HCT116 (cell line): ENCODE data around the gene DYNC2I2. TPM values are rescaled to one million over a fixed set of nuclear protein-coding genes. Genes with fewer than 3 reads are reported as not detected.

Experiments used
- ATAC-seq: fragments of 200-7000 bp; cut with Tn5 transposase; 2 replicates; pipeline ENCODE4 v1.9.1; 2020; ENCODE audit warnings: mild to moderate bottlenecking, moderate library complexity
- BruUV-seq: library from RNA; stranded (reverse); fragments of 400-500 nt; replicated peaks from 2 replicates; lab custom pipeline; 2021; lab: Mats Ljungman, UMichigan
- CTCF ChIA-PET: fragments of 300-600 bp; sonication (Branson Sonifier 250); formaldehyde crosslinking; loops from one replicate; lab custom pipeline; 2021; ENCODE audit warnings: antibody characterized with exemption; lab: Charles Lee
- POLR2A ChIA-PET: fragments of 300-600, 350-600 bp; sonication (Branson Sonifier 250); formaldehyde crosslinking; loops from one replicate; lab custom pipeline; 2021; ENCODE audit warnings: antibody characterized with exemption; lab: Charles Lee
- RAD21 ChIA-PET, 2 experiments: fragments of 300-600 bp; sonication (Branson Sonifier 250); formaldehyde crosslinking; loops; one replicate each; lab custom pipeline; 2023; ENCODE audit warnings: low total read pairs in 2 of 2; ENCODE audit not compliant: uncharacterized antibody in 2 of 2, unreplicated experiment in 2 of 2, low non-redundant PET in 1 of 2; lab: Charles Lee
- DNase-seq: peaks from one replicate; pipeline ENCODE4 v3.0.0-alpha.2; 2010; ENCODE audit warnings: low read depth, low spot score
- H2AFZ ChIP-seq: fragments of 200-600 bp; shearing (Covaris generic), sonication (generic); 2 replicates; pipeline ENCODE4 v1.6.1; 2017; ENCODE audit warnings: low read depth, mixed run types, mixed read lengths, antibody characterized with exemption, low read length; ENCODE audit not compliant: poor library complexity, severe bottlenecking
- H3K27ac ChIP-seq: 2 replicates; pipeline ENCODE4 v1.5.1; 2012; ENCODE audit warnings: low read depth, low read length
- H3K27me3 ChIP-seq: fragments of 200-600 bp; sonication (generic); 2 replicates; pipeline ENCODE4 v1.6.1; 2016; ENCODE audit warnings: mixed run types, low read length, mixed read lengths; ENCODE audit not compliant: insufficient read depth
- H3K36me3 ChIP-seq, 2 experiments: fragments of 200-500 bp in 1 of 2; fragments of 200-600 bp in 1 of 2; sonication (Bioruptor generic) in 1 of 2; sonication (generic) in 1 of 2; 2 replicates each; pipeline versions ENCODE4 v1.5.1 to v1.6.1; 2014 to 2016; ENCODE audit warnings: low read length in 2 of 2, inconsistent platforms in 1 of 2, mixed read lengths in 1 of 2, mixed run types in 1 of 2; ENCODE audit not compliant: insufficient read depth in 2 of 2, control insufficient read depth in 1 of 2
- H3K4me1 ChIP-seq, 2 experiments: fragments of 200-600 bp in 1 of 2; sonication (generic) in 1 of 2; 2 replicates each; pipeline versions ENCODE4 v1.5.1 to v1.6.1; 2012 to 2017; ENCODE audit warnings: low read length in 2 of 2, inconsistent platforms in 1 of 2, mild to moderate bottlenecking in 1 of 2, mixed read lengths in 1 of 2, mixed run types in 1 of 2, moderate library complexity in 1 of 2; ENCODE audit not compliant: insufficient read depth in 2 of 2, control insufficient read depth in 1 of 2
- H3K4me2 ChIP-seq: fragments of 200-600 bp; sonication (generic); 2 replicates; pipeline ENCODE4 v1.6.1; 2017; ENCODE audit warnings: mixed run types, low read length, mixed read lengths
- H3K4me3 ChIP-seq, 2 experiments: fragments of 200-600 bp in 1 of 2; sonication (generic) in 1 of 2; replicated peaks in 1 of 2; 2 replicates each; pipeline ENCODE4 v1.5.1; 2011 to 2016; ENCODE audit warnings: low read length in 2 of 2, control low read depth in 1 of 2, low read depth in 1 of 2, mild to moderate bottlenecking in 1 of 2, mixed read lengths in 1 of 2, mixed run types in 1 of 2
- H3K79me2 ChIP-seq: fragments of 200-600 bp; sonication (generic); 2 replicates; pipeline ENCODE4 v1.6.1; 2017; ENCODE audit warnings: mild to moderate bottlenecking, mixed run types, low read length, moderate library complexity, mixed read lengths; ENCODE audit not compliant: insufficient read depth
- H3K9ac ChIP-seq: fragments of 200-600 bp; sonication (generic); 2 replicates; pipeline ENCODE4 v1.6.1; 2016; ENCODE audit warnings: low read length, mixed read lengths
- H3K9me2 ChIP-seq: fragments of 200-600 bp; sonication (generic), shearing (Covaris generic); 2 replicates; pipeline ENCODE4 v1.6.1; 2017; ENCODE audit warnings: mixed run types, mild to moderate bottlenecking, moderate library complexity; ENCODE audit not compliant: insufficient read depth
- H3K9me3 ChIP-seq, 2 experiments: fragments of 200-500 bp in 1 of 2; fragments of 200-600 bp in 1 of 2; sonication (Bioruptor generic) in 1 of 2; sonication (generic) in 1 of 2; 2 replicates each; pipeline ENCODE4 v1.6.1; 2014 to 2017; ENCODE audit warnings: low read length in 2 of 2, mixed read lengths in 2 of 2, inconsistent platforms in 1 of 2, low read depth in 1 of 2, mild to moderate bottlenecking in 1 of 2, mixed run types in 1 of 2, moderate library complexity in 1 of 2; ENCODE audit not compliant: control insufficient read depth in 1 of 2, insufficient read depth in 1 of 2
- H4K20me1 ChIP-seq: fragments of 200-600 bp; sonication (generic), shearing (Covaris generic); 2 replicates; pipeline ENCODE4 v1.6.1; 2017; ENCODE audit warnings: mixed run types, mild to moderate bottlenecking, moderate library complexity; ENCODE audit not compliant: insufficient read depth
- CBX3 ChIP-seq: IDR thresholded peaks from 2 replicates; pipeline ENCODE4 v1.6.1; 2012; ENCODE audit warnings: low read depth
- CEBPB ChIP-seq: IDR thresholded peaks from 2 replicates; pipeline ENCODE4 v1.6.1; 2012; ENCODE audit warnings: low read depth
- ELF1 ChIP-seq: IDR thresholded peaks from 2 replicates; pipeline ENCODE4 v1.6.1; 2012; ENCODE audit warnings: low read depth, borderline replicate concordance
- FOSL1 ChIP-seq: IDR thresholded peaks from 2 replicates; pipeline ENCODE4 v1.6.1; 2012; ENCODE audit warnings: low read depth
- POLR2AphosphoS5 ChIP-seq: IDR thresholded peaks from 2 replicates; pipeline ENCODE4 v1.6.1; 2011; ENCODE audit warnings: mild to moderate bottlenecking, low read depth, low read length, moderate library complexity
- TCF7L2 ChIP-seq: IDR thresholded peaks from 2 replicates; pipeline ENCODE4 v1.7.0; 2011; ENCODE audit warnings: borderline replicate concordance, inconsistent platforms; ENCODE audit not compliant: insufficient read depth, insufficient read length; ENCODE audit errors: extremely low read depth
- YY1 ChIP-seq: IDR thresholded peaks from 2 replicates; pipeline ENCODE4 v1.6.1; 2011; ENCODE audit warnings: low read length, low read depth, moderate library complexity, mild to moderate bottlenecking; ENCODE audit not compliant: insufficient replicate concordance; ENCODE audit errors: extremely low read depth
- ZFX ChIP-seq: fragments of 450-650 bp; IDR thresholded peaks from 2 replicates; pipeline ENCODE4 v1.6.1; 2017
- ZNF274 ChIP-seq: fragments of 200-500 bp; sonication (Bioruptor generic); IDR thresholded peaks from 2 replicates; pipeline ENCODE4 v1.6.1; 2014; ENCODE audit warnings: mild to moderate bottlenecking, low read depth, low read length, inconsistent platforms
- intact Hi-C: fragments of 100-400 bp; cut with micrococcal nuclease; formaldehyde crosslinking; loops from 2 replicates; pipeline ENCODE4 v1.10.0; 2022
- total RNA-seq: library from RNA; stranded (reverse); gene quantifications from one replicate; pipeline ENCODE4 v1.2.1, GENCODE V29; 2021; ENCODE audit not compliant: unreplicated experiment
- TF ChIP-seq, protein P1 (sequence below), 3 experiments: fragments of 200-600 bp in 1 of 3; sonication (generic) in 1 of 3; IDR thresholded peaks in 2 of 3; conservative IDR thresholded peaks in 1 of 3; 2 replicates each; pipeline ENCODE4 v1.5.1; 2012 to 2017; ENCODE audit warnings: low read depth in 2 of 3, low read length in 2 of 3, antibody characterized with exemption in 1 of 3, borderline replicate concordance in 1 of 3, control low read depth in 1 of 3, mild to moderate bottlenecking in 1 of 3, mixed read lengths in 1 of 3, mixed run types in 1 of 3, moderate library complexity in 1 of 3; ENCODE audit not compliant: insufficient read depth in 1 of 3
- TF ChIP-seq, protein P2 (sequence below): IDR thresholded peaks from 2 replicates; pipeline ENCODE4 v1.6.1; 2012

Gene DYNC2I2
- total RNA-seq, 1 experiment from 2014 or later: 155 TPM

DNA sequence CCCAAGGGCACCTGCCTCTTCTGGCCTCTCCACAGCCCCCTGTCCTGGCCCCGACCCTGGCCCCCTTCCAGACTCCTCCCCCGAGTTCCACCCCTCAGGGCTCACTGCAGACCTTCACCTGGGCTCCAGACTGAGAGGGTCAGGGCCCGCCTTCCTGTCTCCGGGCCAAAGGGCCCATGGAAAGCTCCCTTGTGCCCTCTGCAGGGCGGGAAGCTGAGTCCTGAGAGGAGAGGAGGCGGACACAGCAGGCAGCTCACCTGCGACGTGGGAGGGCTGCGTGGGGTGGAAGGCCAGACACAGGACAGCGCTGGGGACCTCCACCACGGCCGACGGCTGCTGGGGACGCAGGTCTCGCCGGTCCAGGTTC is 20.6 kb downstream of the DYNC2I2 start:
- intact Hi-C loops: loop anchor here (1.0 to 5.0 kb wide), 3 partner anchors 8 to 339 kb away; partner anchors contain the start of genes KYAT1 and LRRC8A
- DNase-seq (no peak), ATAC-seq (peak; percentile 69)
- H3K4me3 ChIP-seq: peak overlapping the region; percentile 35 to 53
- TF ChIP-seq, protein P1, sequence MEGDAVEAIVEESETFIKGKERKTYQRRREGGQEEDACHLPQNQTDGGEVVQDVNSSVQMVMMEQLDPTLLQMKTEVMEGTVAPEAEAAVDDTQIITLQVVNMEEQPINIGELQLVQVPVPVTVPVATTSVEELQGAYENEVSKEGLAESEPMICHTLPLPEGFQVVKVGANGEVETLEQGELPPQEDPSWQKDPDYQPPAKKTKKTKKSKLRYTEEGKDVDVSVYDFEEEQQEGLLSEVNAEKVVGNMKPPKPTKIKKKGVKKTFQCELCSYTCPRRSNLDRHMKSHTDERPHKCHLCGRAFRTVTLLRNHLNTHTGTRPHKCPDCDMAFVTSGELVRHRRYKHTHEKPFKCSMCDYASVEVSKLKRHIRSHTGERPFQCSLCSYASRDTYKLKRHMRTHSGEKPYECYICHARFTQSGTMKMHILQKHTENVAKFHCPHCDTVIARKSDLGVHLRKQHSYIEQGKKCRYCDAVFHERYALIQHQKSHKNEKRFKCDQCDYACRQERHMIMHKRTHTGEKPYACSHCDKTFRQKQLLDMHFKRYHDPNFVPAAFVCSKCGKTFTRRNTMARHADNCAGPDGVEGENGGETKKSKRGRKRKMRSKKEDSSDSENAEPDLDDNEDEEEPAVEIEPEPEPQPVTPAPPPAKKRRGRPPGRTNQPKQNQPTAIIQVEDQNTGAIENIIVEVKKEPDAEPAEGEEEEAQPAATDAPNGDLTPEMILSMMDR (IDR thresholded peaks at IDR 0.05 in 2 of 3, conservative IDR thresholded peaks at IDR 0.05 in 1 of 3; ENCODE audit: borderline replicate concordance in 1 of 3, insufficient read depth in 1 of 3, low read depth in 2 of 3, low read length in 2 of 3): peak in 2 of 3 experiments; percentile 50 to 55; a peak in 4 of 6 replicates
- no peak for TF ChIP-seq ZFX
- peak overlapping the region; percentile 99 for H3K27ac ChIP-seq
- H3K4me1 ChIP-seq: peaks cover 28 to 46% of the 10 kb centered on the region in 2 experiments
- H3K4me2 ChIP-seq: peak overlapping the region; percentile 93
- CTCF ChIA-PET: interaction anchor here (0.6 to 2.0 kb wide), 25 partner anchors 9 to 496 kb away, joined by 3 to 14 read pairs (median 3); partner anchors contain the start of genes CERCAM, ENDOG, SET and ZDHHC12
- RAD21 ChIA-PET: interaction anchor here (0.6 to 1.4 kb wide), 3 partner anchors 20 to 197 kb away, joined by 3 to 5 read pairs (median 4); no protein-coding TSS in a partner anchor
- POLR2A ChIA-PET: interaction anchor here (0.6 to 1.7 kb wide), 11 partner anchors 10 to 400 kb away, joined by 3 to 11 read pairs (median 4); partner anchors contain the start of genes DYNC2I2 and MIGA2
- H3K79me2 ChIP-seq: peaks cover 42% of the 10 kb centered on the region
- peak overlapping the region; percentile 80 for H3K9ac ChIP-seq
- H4K20me1 ChIP-seq: no peaks in the 10 kb centered on the region
- peaks cover 13 to 47% of the 10 kb centered on the region in 2 experiments for H3K36me3 ChIP-seq
- H2AFZ ChIP-seq: no peak overlapping the region
- H3K9me3 ChIP-seq: no peaks in the 10 kb centered on the region
- no peaks in the 10 kb centered on the region for H3K27me3 ChIP-seq
- BruUV-seq: no TSS peak
- H3K9me2 ChIP-seq: no peaks in the 10 kb centered on the region

DNA sequence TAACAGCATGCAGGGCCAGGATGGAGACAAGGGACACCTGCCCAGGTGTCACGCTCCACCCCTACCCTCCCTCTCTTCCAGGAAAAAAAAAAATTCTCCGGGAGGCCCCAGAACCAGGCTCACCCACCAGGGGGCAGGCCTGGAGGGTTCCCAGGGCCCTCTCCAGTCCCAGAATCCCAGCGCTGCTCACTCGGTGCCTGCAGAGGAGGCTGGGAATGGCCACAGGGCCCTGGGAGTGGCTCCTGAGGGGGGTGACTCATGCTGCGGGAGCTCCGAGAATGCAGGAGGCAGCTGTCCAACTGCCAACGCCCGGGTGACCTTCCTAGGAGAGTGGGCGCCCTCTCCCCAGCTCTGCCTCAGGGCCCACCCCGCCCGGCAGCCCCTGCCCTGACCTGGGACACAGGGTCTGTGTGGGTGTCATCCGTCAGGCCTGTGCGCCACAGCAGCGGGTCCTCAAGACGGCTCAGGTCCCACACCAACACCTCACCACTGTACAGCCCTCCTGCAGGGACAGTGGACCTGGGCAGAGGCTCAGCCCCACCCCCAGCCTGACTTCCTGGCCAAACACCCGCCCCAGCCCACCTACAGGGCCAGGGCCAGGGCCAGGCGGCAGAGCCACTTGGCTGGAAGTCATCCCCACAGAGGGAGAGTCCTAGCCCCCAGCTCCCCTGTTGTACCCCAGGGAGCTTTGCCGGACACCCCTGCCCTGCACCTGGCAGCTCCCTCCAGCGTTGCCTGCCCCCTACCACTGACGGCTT is 21.2 kb downstream of the DYNC2I2 start:
- BruUV-seq: no TSS peak
- Histone ChIP-seq H3K79me2 (peaks cover 36% of the 10 kb centered on the region), H3K9ac (peak overlapping the region; percentile 80), H3K27ac (peak overlapping the region; percentile 99), H3K9me3 (no peaks in the 10 kb centered on the region), H4K20me1 (no peaks in the 10 kb centered on the region), H3K9me2 (no peaks in the 10 kb centered on the region), H3K36me3 (peaks cover 13 to 44% of the 10 kb centered on the region in 2 experiments), H3K4me2 (peak overlapping the region; percentile 93), H3K4me1 (peaks cover 28 to 46% of the 10 kb centered on the region in 2 experiments), H3K27me3 (no peaks in the 10 kb centered on the region), H3K4me3 (peak overlapping the region; percentile 35 to 53), H2AFZ (no peak overlapping the region)
- ATAC-seq (peak; percentile 90), DNase-seq (peak; percentile 94)
- ChIA-PET CTCF (interaction anchor here (0.6 to 2.0 kb wide), 24 partner anchors 9 to 496 kb away, joined by 3 to 14 read pairs (median 4); partner anchors contain the start of genes CERCAM, ENDOG, SET and ZDHHC12), POLR2A (interaction anchor here (0.9 to 1.7 kb wide), 8 partner anchors 9 to 400 kb away, joined by 3 to 11 read pairs (median 4); partner anchors contain the start of genes DYNC2I2 and MIGA2), RAD21 (interaction anchor here (1.2 to 1.4 kb wide), 2 partner anchors 197 kb away, joined by 3 to 5 read pairs; no protein-coding TSS in a partner anchor)
- intact Hi-C loops: loop anchor here (1.0 to 5.0 kb wide), 4 partner anchors 9 to 338 kb away; partner anchors contain the start of genes KYAT1, LRRC8A and PKN3
- TF ChIP-seq, protein P2, sequence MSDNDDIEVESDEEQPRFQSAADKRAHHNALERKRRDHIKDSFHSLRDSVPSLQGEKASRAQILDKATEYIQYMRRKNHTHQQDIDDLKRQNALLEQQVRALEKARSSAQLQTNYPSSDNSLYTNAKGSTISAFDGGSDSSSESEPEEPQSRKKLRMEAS: no peak
- TF ChIP-seq ELF1 (no peak), CEBPB (no peak), TCF7L2 (no peak), FOSL1 (no peak), CBX3 (no peak), POLR2AphosphoS5 (peak; percentile 62), YY1 (peak; percentile 77), ZNF274 (no peak)
- TF ChIP-seq, protein P1 (IDR thresholded peaks at IDR 0.05 in 2 of 3, conservative IDR thresholded peaks at IDR 0.05 in 1 of 3; ENCODE audit: borderline replicate concordance in 1 of 3, insufficient read depth in 1 of 3, low read depth in 2 of 3, low read length in 2 of 3): peak in 2 of 3 experiments; percentile 85 to 95; a peak in 4 of 6 replicates
